Keratinocyte (primary cell): Measurements from ENCODE around the gene TNNT1.

Source experiments
- EZH2 ChIP-seq: IDR thresholded peaks from one replicate; pipeline ENCODE4 v1.6.1; 2012; ENCODE audit warnings: inconsistent platforms, mild to moderate bottlenecking, low read length, moderate library complexity
- TF ChIP-seq, protein P1 (sequence below), 3 experiments: IDR thresholded peaks in 1 of 3; conservative IDR thresholded peaks in 1 of 3; optimal IDR thresholded peaks in 1 of 3; 2 replicates in 2 of 3; 3 replicates in 1 of 3; pipeline versions ENCODE3 to v1.5.1; 2011; ENCODE audit warnings: low read length in 3 of 3, mild to moderate bottlenecking in 3 of 3, moderate library complexity in 2 of 3, control low read depth in 1 of 3, inconsistent platforms in 1 of 3; ENCODE audit not compliant: insufficient read depth in 2 of 3; ENCODE audit errors: extremely low read depth in 1 of 3

DNA sequence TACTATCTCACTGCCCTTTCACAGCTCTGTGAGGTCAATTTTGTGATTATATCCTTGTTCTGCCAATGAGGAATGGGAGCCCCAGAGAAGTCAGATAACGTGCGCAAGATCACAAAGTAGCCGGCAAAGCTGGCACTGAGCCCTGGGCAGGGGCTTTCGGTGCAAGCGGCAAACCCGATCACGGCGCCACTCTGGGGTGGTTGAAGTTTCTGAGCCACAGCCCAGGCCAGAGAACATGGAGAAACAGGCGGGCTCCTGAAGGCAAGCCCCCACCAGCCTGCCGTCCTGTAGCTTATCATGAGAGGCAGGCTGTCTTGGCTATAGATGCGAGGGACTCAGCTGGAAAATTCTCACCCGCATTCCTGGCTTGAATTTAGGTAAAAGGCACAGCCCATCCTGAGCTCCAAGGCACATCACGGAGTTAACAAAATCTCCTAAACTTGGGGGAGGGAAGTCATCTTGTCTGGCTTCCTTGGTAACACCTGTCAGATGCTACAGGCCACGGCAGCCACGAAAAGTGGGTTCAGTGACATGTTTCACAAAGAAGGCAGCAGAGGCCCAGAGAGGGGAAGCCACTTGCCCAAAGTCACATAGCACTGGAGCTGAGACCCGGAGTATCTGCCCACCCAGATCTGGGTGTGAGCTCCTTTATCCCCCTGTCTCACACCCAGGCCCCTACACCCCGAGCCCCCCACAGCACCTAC lies 12.5 kb downstream of the TNNT1 start:
- TF ChIP-seq, protein P1, sequence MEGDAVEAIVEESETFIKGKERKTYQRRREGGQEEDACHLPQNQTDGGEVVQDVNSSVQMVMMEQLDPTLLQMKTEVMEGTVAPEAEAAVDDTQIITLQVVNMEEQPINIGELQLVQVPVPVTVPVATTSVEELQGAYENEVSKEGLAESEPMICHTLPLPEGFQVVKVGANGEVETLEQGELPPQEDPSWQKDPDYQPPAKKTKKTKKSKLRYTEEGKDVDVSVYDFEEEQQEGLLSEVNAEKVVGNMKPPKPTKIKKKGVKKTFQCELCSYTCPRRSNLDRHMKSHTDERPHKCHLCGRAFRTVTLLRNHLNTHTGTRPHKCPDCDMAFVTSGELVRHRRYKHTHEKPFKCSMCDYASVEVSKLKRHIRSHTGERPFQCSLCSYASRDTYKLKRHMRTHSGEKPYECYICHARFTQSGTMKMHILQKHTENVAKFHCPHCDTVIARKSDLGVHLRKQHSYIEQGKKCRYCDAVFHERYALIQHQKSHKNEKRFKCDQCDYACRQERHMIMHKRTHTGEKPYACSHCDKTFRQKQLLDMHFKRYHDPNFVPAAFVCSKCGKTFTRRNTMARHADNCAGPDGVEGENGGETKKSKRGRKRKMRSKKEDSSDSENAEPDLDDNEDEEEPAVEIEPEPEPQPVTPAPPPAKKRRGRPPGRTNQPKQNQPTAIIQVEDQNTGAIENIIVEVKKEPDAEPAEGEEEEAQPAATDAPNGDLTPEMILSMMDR (optimal IDR thresholded peaks at IDR 0.05 in 1 of 3, IDR thresholded peaks at IDR 0.05 in 1 of 3, conservative IDR thresholded peaks at IDR 0.05 in 1 of 3; ENCODE audit: extremely low read depth in 1 of 3, insufficient read depth in 2 of 3, low read length in 3 of 3) = no peak
- TF ChIP-seq EZH2 = no peak
